Measurements from ENCODE around the gene ARHGAP4. TPM values are rescaled to one million over a fixed set of nuclear protein-coding genes. Genes with fewer than 3 reads are reported as not detected.

ARHGAP4 gene
- total and polyA plus RNA-seq, 10 of the 15 experiments (the other 5 are each of a cell fraction or from before 2014, with no cell fraction given): 0.71 to 120 (median 44.3) TPM

- TF ChIP-seq TCF3 (IDR thresholded peaks at IDR 0.05; ENCODE audit: borderline replicate concordance, insufficient read depth, low read depth, low read length) (no peak), SUPT20H (IDR thresholded peaks at IDR 0.05; ENCODE audit: borderline replicate concordance, control insufficient read depth, low read depth, low read length) (no peak), ZNF384 (IDR thresholded peaks at IDR 0.05; ENCODE audit: borderline replicate concordance, low read depth, low read length) (no peak), SMC3 (IDR thresholded peaks at IDR 0.05; ENCODE audit: borderline replicate concordance, low read length) (no peak), PML (IDR thresholded peaks at IDR 0.05; ENCODE audit: low read length) (no peak), CEBPZ (IDR thresholded peaks at IDR 0.05; ENCODE audit: low read depth, low read length) (no peak), SP1 (IDR thresholded peaks at IDR 0.05; ENCODE audit: low read depth, low read length) (no peak)
Observed at GRCh38 chrX:153869473-153870287, 56.4 kb downstream of the ARHGAP4 start (continued).

Measured in GM12878 (cell line).